NB4 (cell line): ENCODE results near the gene GRB10.
A peak's percentile ranks its signal among the peaks of the same experiment; 100 is the strongest.

Experiments used
- DNase-seq: peaks from one replicate; pipeline ENCODE4 v3.0.0; 2010; ENCODE audit warnings: low read depth
- H3K4me3 ChIP-seq: one replicate; pipeline ENCODE4 v1.5.1; 2011; ENCODE audit warnings: mild to moderate bottlenecking, low read depth, low read length, moderate library complexity
- CTCF ChIP-seq: IDR thresholded peaks from one replicate; pipeline ENCODE4 v1.5.1; 2012; ENCODE audit warnings: low read depth, low read length
- MAX ChIP-seq: IDR thresholded peaks from 2 replicates; pipeline ENCODE4 v1.6.1; 2011; ENCODE audit warnings: low read depth, low read length
- MYC ChIP-seq: IDR thresholded peaks from 2 replicates; pipeline ENCODE4 v1.6.1; 2011; ENCODE audit warnings: low read depth, low read length
- POLR2A ChIP-seq: IDR thresholded peaks from 2 replicates; pipeline ENCODE4 v1.6.1; 2011; ENCODE audit warnings: mild to moderate bottlenecking; ENCODE audit not compliant: insufficient read length; ENCODE audit errors: extremely low read depth

GRB10 gene

GRCh38 chr7:50703654-50704053 is 79.0 kb downstream of the GRB10 start:
- DNase-seq: no peak
- no peak for TF ChIP-seq MYC
- no peak for TF ChIP-seq MAX
- TF ChIP-seq CTCF: no peak
- TF ChIP-seq POLR2A: no peak
- H3K4me3 ChIP-seq: no peak overlapping the region

GRCh38 chr7:50699143-50699542 is 83.6 kb downstream of the GRB10 start:
- no peak overlapping the region for H3K4me3 ChIP-seq
- no peak for DNase-seq
- TF ChIP-seq MYC (no peak), POLR2A (no peak), MAX (no peak), CTCF (no peak)

- no peak for TF ChIP-seq POLR2A
- TF ChIP-seq CTCF: no peak
- TF ChIP-seq MYC: no peak
- TF ChIP-seq MAX: no peak
- H3K4me3 ChIP-seq: no peak overlapping the region
- DNase-seq: no peak
These were observed 84.9 kb downstream of the GRB10 start for GRCh38 chr7:50697748-50698147.

GRCh38 chr7:50696810-50697582 is 85.7 kb downstream of the GRB10 start:
- H3K4me3 ChIP-seq: no peak overlapping the region
- TF ChIP-seq CTCF (peak; percentile 68), POLR2A (no peak)
- peak; percentile 72 for DNase-seq

- no peak overlapping the region for H3K4me3 ChIP-seq
- TF ChIP-seq CTCF (no peak), MYC (no peak), POLR2A (no peak), MAX (no peak)
- peak; percentile 22 for DNase-seq
These were observed 87.7 kb downstream of the GRB10 start for GRCh38 chr7:50695026-50695425.
